Measurements from ENCODE around the gene MAB21L3.

Gene MAB21L3

GRCh38 chr1:116165572-116165971 is 54.4 kb downstream of the MAB21L3 start:
- DNase-seq (ENCODE audit: low read depth): no peak

GRCh38 chr1:116166011-116166571 is 54.9 kb downstream of the MAB21L3 start:
- no peak for DNase-seq (ENCODE audit: low read depth)

- no peak for DNase-seq (ENCODE audit: low read depth)
These were observed 55.5 kb downstream of the MAB21L3 start for GRCh38 chr1:116166655-116167054.

- peak; percentile 31 for DNase-seq (ENCODE audit: low read depth)
These were observed 56.6 kb downstream of the MAB21L3 start for GRCh38 chr1:116167625-116168276.

- peak; percentile 40 for DNase-seq (ENCODE audit: low read depth)
These were observed 57.3 kb downstream of the MAB21L3 start for GRCh38 chr1:116168277-116169032.

GRCh38 chr1:116169898-116170297 is 58.7 kb downstream of the MAB21L3 start:
- DNase-seq (ENCODE audit: low read depth): no peak

GRCh38 chr1:116170721-116171589 is 59.8 kb downstream of the MAB21L3 start:
- DNase-seq (ENCODE audit: low read depth): no peak

- DNase-seq (ENCODE audit: low read depth): no peak
These were observed 61.5 kb downstream of the MAB21L3 start for GRCh38 chr1:116172666-116173065.

GRCh38 chr1:116175611-116176010 is 64.4 kb downstream of the MAB21L3 start:
- DNase-seq (ENCODE audit: low read depth): no peak

- DNase-seq (ENCODE audit: low read depth): no peak
These were observed 65.1 kb downstream of the MAB21L3 start for GRCh38 chr1:116176306-116176789.

GRCh38 chr1:116177861-116178260 is 66.7 kb downstream of the MAB21L3 start:
- DNase-seq (ENCODE audit: low read depth): no peak

- DNase-seq (ENCODE audit: low read depth): no peak
These were observed 67.6 kb downstream of the MAB21L3 start for GRCh38 chr1:116178837-116179236.

- no peak for DNase-seq (ENCODE audit: low read depth)
These were observed 68.2 kb downstream of the MAB21L3 start for GRCh38 chr1:116179419-116179818.

GRCh38 chr1:116179964-116180363 is 68.8 kb downstream of the MAB21L3 start:
- DNase-seq (ENCODE audit: low read depth): no peak

- no peak for DNase-seq (ENCODE audit: low read depth)
These were observed 71.0 kb downstream of the MAB21L3 start for GRCh38 chr1:116182019-116182714.
